Caco-2 (cell line): Measurements from ENCODE around the gene PLS1. TPM values are rescaled to one million over a fixed set of nuclear protein-coding genes. Genes with fewer than 3 reads are reported as not detected.

Experiments used
- BruUV-seq: library from RNA; stranded (reverse); fragments of 400-500 nt; replicated peaks from 2 replicates; lab custom pipeline; 2021; lab: Mats Ljungman, UMichigan
- CTCF ChIA-PET: fragments of 300-600 bp; sonication (Branson Sonifier 250); formaldehyde crosslinking; loops from one replicate; lab custom pipeline; 2022; ENCODE audit warnings: antibody characterized with exemption; lab: Charles Lee
- POLR2A ChIA-PET: fragments of 300-600 bp; sonication (Branson Sonifier 250); formaldehyde crosslinking; loops from one replicate; lab custom pipeline; 2022; ENCODE audit warnings: antibody characterized with exemption; lab: Charles Lee
- DNase-seq, 2 experiments: peaks; one replicate each; pipeline versions ENCODE4 v3.0.0 to v3.0.0-alpha.2; 2020 to 2022
- H3K27me3 ChIP-seq: replicated peaks from 2 replicates; pipeline ENCODE4 v1.6.0; 2011; ENCODE audit warnings: low read length; ENCODE audit not compliant: control insufficient read depth, insufficient read depth
- H3K36me3 ChIP-seq: 2 replicates; pipeline ENCODE4 v1.5.1; 2011; ENCODE audit warnings: low read length; ENCODE audit not compliant: control insufficient read depth, insufficient read depth
- H3K4me1 ChIP-seq: fragments of 250-450 bp; sonication (Bioruptor Pico); 2 replicates; pipeline ENCODE4 v1.5.1; 2020; ENCODE audit warnings: mild to moderate bottlenecking
- H3K4me3 ChIP-seq: 2 replicates; pipeline ENCODE4 v1.5.1; 2011; ENCODE audit warnings: low read depth, mild to moderate bottlenecking, control low read depth, low read length
- H3K9me3 ChIP-seq: fragments of 250-450 bp; sonication (Bioruptor Pico); 2 replicates; pipeline ENCODE4 v1.5.1; 2020; ENCODE audit warnings: mild to moderate bottlenecking, moderate library complexity
- H3K27ac Mint-ChIP-seq: one replicate; pipeline ENCODE4 v1.8.0; 2022; ENCODE audit warnings: mixed read lengths; ENCODE audit not compliant: unreplicated experiment
- H3K27me3 Mint-ChIP-seq: one replicate; pipeline ENCODE4 v1.8.0; 2022; ENCODE audit warnings: mixed read lengths; ENCODE audit not compliant: insufficient read depth, unreplicated experiment
- H3K36me3 Mint-ChIP-seq: one replicate; pipeline ENCODE4 v1.8.0; 2022; ENCODE audit warnings: mild to moderate bottlenecking, mixed read lengths; ENCODE audit not compliant: insufficient read depth, unreplicated experiment
- H3K4me1 Mint-ChIP-seq: one replicate; pipeline ENCODE4 v1.8.0; 2022; ENCODE audit warnings: low read depth, mixed read lengths; ENCODE audit not compliant: unreplicated experiment
- H3K4me3 Mint-ChIP-seq: one replicate; pipeline ENCODE4 v1.8.0; 2022; ENCODE audit warnings: mild to moderate bottlenecking, moderate library complexity, mixed read lengths; ENCODE audit not compliant: unreplicated experiment
- H3K9me3 Mint-ChIP-seq: one replicate; pipeline ENCODE4 v1.8.0; 2022; ENCODE audit warnings: mixed read lengths; ENCODE audit not compliant: unreplicated experiment
- CTCF ChIP-seq, 2 experiments: fragments of 200-600 bp in 1 of 2; IDR thresholded peaks; 1 replicate in 1 of 2; 2 replicates in 1 of 2; pipeline versions ENCODE4 v1.5.1 to v1.8.0; 2011 to 2022; ENCODE audit warnings: antibody characterized with exemption in 1 of 2, control low read depth in 1 of 2, inconsistent platforms in 1 of 2, low read depth in 1 of 2, low read length in 1 of 2, mild to moderate bottlenecking in 1 of 2, moderate library complexity in 1 of 2; ENCODE audit not compliant: insufficient read depth in 1 of 2, severe bottlenecking in 1 of 2, unreplicated experiment in 1 of 2
- intact Hi-C: fragments of 100-400 bp; cut with micrococcal nuclease; formaldehyde crosslinking; loops from one replicate; pipeline ENCODE4 v1.10.0; 2022; ENCODE audit not compliant: unreplicated experiment
- total RNA-seq: library from RNA; stranded (reverse); gene quantifications from 2 replicates; pipeline ENCODE4 v1.2.3, GENCODE V29; 2022

The PLS1 gene
- total RNA-seq, 1 experiment from 2014 or later: 19.2 TPM

- Histone ChIP-seq H3K36me3 (no peaks in the 10 kb centered on the region), H3K4me3 (no peak overlapping the region), H3K9me3 (no peaks in the 10 kb centered on the region), H3K27me3 (no peaks in the 10 kb centered on the region), H3K4me1 (no peaks in the 10 kb centered on the region)
- Mint-ChIP-seq H3K9me3 (no peaks in the 10 kb centered on the region), H3K27ac (no peak overlapping the region), H3K27me3 (no peaks in the 10 kb centered on the region), H3K4me1 (no peaks in the 10 kb centered on the region), H3K4me3 (no peak overlapping the region), H3K36me3 (peaks cover 31% of the 10 kb centered on the region)
- POLR2A ChIA-PET: no interaction called here
- BruUV-seq: no TSS peak
- TF ChIP-seq CTCF (IDR thresholded peaks at IDR 0.05; ENCODE audit: insufficient read depth in 1 of 2, low read depth in 1 of 2, low read length in 1 of 2, severe bottlenecking in 1 of 2, unreplicated experiment in 1 of 2): no peak
- intact Hi-C loops: no loop called here
- no peak for DNase-seq
- CTCF ChIA-PET: no interaction called here
Observed at GRCh38 chr3:142553741-142554140, 42.5 kb upstream of the PLS1 start.

GRCh38 chr3:142560118-142560517 is 36.1 kb upstream of the PLS1 start:
- no peak for TF ChIP-seq CTCF (IDR thresholded peaks at IDR 0.05; ENCODE audit: insufficient read depth in 1 of 2, low read depth in 1 of 2, low read length in 1 of 2, severe bottlenecking in 1 of 2, unreplicated experiment in 1 of 2)
- no peak overlapping the region for H3K4me3 ChIP-seq
- intact Hi-C loops: no loop called here
- Mint-ChIP-seq H3K9me3 (no peaks in the 10 kb centered on the region), H3K36me3 (peaks cover 8% of the 10 kb centered on the region), H3K4me3 (no peak overlapping the region), H3K27me3 (no peaks in the 10 kb centered on the region), H3K27ac (no peak overlapping the region), H3K4me1 (no peaks in the 10 kb centered on the region)
- H3K9me3 ChIP-seq: no peaks in the 10 kb centered on the region
- H3K4me1 ChIP-seq: no peaks in the 10 kb centered on the region
- H3K27me3 ChIP-seq: no peaks in the 10 kb centered on the region
- POLR2A ChIA-PET: no interaction called here
- no peak for DNase-seq
- CTCF ChIA-PET: no interaction called here
- no peaks in the 10 kb centered on the region for H3K36me3 ChIP-seq
- no TSS peak for BruUV-seq

GRCh38 chr3:142563496-142563997 is 32.6 kb upstream of the PLS1 start:
- intact Hi-C loops: no loop called here
- H3K9me3 Mint-ChIP-seq: no peaks in the 10 kb centered on the region

More at GRCh38 chr3:142563496-142563997, 32.6 kb upstream of the PLS1 start:
- Mint-ChIP-seq H3K27ac (no peak overlapping the region), H3K4me3 (no peak overlapping the region), H3K27me3 (no peaks in the 10 kb centered on the region), H3K4me1 (no peaks in the 10 kb centered on the region), H3K36me3 (peaks cover 5% of the 10 kb centered on the region)
- Histone ChIP-seq H3K27me3 (no peaks in the 10 kb centered on the region), H3K9me3 (no peaks in the 10 kb centered on the region), H3K4me1 (no peaks in the 10 kb centered on the region), H3K36me3 (no peaks in the 10 kb centered on the region), H3K4me3 (no peak overlapping the region)
- no TSS peak for BruUV-seq
- no peak for DNase-seq
- CTCF ChIA-PET: no interaction called here
- TF ChIP-seq CTCF (IDR thresholded peaks at IDR 0.05; ENCODE audit: insufficient read depth in 1 of 2, low read depth in 1 of 2, low read length in 1 of 2, severe bottlenecking in 1 of 2, unreplicated experiment in 1 of 2): no peak
- POLR2A ChIA-PET: no interaction called here
